NCI-H82 treated with DMSO at 0.1 percent for 48 hours (cell line): ENCODE results near the gene AP1S1.
"Not testable (repeated sequence)": the region's sequence is repeated elsewhere in the genome, so short reads cannot be mapped to it uniquely, and the experiment has no call there.

Experiments used
- DNase-seq: peaks from one replicate; lab custom pipeline; 2025; ENCODE audit not compliant: unreplicated experiment; lab: John Stamatoyannopoulos, UW

AP1S1 gene

DNA sequence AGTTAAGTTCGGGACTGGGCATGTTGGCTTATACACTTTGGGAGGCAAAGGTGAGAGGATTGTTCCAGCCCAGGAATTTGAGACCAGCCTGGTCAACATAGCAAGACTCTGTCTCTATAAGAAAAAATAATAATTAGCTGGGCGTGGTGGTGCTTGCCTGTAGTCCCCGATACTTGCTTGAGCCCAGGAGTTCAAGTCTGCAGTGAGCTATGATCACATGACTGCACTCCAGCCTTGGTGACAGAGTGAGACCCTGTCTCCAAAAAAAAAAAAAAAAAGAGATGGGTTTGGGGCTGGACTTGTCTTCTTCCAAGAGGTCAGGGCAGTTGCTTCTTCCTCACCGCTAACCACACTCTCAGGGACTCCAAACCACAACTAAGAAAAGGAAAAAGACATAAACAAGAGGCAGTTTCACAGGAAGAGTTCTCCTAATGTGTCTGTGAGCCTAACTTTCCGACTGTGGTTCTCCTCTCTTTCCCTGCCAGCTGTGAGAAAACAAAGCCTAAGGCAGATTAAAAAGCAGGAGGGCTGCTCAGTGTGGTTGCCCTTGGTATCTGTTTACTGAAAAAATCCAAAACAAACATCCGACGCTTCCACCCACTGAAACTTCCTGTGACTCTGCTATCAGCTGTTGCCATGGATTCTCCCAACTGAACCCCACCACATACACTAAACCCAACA, 29.8 kb upstream of the AP1S1 start:
- DNase-seq: no peak

DNA sequence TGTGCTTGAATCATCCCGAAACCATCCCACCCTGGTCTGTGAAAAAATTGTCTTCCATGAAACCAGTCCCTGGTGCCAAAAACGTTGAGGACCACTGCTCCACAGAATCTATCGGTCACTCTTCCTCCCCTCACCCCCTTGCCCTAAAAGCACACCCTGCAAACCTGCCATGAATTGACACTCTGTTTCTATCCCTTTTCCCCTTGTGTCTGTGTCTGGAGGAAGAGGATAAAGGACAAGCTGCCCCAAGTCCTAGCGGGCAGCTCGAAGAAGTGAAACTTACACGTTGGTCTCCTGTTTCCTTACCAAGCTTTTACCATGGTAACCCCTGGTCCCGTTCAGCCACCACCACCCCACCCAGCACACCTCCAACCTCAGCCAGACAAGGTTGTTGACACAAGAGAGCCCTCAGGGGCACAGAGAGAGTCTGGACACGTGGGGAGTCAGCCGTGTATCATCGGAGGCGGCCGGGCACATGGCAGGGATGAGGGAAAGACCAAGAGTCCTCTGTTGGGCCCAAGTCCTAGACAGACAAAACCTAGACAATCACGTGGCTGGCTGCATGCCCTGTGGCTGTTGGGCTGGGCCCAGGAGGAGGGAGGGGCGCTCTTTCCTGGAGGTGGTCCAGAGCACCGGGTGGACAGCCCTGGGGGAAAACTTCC, 28.2 kb upstream of the AP1S1 start:
- DNase-seq: no peak

DNA sequence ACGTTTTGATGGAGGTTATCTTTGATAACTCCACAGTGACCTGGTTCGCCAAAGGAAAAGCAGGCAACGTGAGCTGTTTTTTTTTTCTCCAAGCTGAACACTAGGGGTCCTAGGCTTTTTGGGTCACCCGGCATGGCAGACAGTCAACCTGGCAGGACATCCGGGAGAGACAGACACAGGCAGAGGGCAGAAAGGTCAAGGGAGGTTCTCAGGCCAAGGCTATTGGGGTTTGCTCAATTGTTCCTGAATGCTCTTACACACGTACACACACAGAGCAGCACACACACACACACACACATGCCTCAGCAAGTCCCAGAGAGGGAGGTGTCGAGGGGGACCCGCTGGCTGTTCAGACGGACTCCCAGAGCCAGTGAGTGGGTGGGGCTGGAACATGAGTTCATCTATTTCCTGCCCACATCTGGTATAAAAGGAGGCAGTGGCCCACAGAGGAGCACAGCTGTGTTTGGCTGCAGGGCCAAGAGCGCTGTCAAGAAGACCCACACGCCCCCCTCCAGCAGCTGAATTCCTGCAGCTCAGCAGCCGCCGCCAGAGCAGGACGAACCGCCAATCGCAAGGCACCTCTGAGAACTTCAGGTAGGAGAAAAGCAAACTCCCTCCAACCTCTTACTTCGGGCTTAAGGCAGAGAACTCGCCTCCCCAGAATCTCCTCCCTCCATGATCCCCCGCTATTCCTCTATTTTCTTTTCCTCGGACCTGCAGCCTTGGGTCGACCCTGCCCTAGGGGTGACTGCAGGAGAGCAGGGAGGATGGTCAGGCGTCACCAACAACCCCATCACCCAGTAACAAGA, 27.4 kb upstream of the AP1S1 start, which contains the start of gene SERPINE1:
SERPINE1 (plus strand) TSS at position 454 of the 809 bp plus-strand sequence. CDS start 1,290 bp downstream, outside the sequence.
- DNase-seq: no peak

DNA sequence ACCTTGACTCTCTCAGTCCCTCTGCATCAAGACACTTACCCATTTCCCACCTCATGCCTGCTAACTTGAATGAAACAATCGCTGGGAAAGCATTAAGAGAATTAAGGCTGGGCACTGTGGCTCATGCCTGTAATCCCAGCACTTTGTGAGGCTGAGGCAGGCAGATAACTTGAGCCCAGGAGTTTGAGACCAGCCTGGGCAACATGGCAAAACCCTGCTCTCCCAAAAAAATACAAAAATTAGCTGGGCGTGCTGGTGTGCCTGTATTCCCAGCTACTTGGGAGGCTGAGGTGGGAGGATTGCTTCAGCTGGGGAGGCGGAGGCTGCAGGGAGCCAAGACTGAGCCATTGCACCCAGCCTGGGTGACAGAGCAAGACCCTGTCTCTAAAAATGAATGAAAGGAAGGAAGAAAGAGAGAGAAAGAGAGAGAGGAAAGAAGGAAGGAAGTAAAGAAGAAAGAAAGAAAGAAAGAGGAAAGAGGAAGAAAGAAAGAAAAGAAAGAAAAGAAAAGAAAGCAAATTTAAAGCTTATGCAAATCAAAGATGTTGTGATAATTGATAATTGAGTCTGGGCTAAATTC, 26.7 kb upstream of the AP1S1 start:
- no peak for DNase-seq

DNA sequence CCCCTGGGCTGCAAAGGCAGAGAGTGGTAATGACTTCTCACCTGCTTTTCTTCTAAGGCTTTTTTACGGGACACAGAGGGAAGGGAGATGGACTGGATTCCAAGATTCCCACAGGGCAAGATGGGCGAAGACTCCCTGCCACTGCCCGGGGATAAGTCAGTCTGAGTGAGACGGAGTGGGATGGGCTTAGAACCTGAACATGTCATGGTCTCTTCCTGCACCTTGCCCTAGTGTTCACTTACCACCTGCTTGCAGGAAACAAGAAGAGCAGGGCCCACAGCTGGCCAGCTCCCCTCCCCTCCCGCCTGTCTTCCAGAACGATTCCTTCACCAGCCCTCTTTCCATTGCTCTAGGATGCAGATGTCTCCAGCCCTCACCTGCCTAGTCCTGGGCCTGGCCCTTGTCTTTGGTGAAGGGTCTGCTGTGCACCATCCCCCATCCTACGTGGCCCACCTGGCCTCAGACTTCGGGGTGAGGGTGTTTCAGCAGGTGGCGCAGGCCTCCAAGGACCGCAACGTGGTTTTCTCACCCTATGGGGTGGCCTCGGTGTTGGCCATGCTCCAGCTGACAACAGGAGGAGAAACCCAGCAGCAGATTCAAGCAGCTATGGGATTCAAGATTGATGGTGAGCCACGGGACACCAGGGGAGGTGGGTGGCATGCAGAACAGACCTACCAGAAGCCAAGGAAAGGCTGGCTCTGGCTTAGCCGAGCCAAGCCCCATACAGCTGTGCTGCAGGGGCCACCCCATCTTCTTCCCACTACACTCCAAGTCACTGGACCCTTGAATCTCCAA, 26.0 kb upstream of the AP1S1 start:
- DNase-seq: no peak

DNA sequence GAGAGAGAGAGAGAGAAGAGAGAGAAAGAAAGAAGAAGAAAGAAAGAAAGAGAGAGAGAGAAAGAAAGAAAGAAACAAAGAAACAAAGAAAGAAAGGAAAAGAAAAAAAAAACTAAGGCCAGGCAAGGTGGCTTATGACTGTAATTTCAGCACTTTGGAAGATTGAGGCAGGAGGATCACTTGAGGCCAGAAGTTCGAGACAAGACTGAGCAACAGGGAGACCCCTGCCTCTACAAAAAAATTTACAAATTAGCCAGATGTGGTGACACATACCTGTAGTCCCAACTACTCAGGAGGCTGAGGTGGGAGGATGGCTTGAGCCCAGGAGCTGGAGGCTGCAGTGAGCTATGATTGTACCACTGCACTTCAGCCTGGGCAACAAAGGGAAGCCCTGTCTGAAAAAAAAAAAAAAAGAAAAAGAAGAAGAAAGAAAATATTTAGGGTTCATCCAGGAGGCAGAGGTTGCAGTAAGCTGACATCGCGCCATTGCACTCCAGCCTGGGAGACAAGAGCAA, 24.6 kb upstream of the AP1S1 start:
- DNase-seq: no peak

DNA sequence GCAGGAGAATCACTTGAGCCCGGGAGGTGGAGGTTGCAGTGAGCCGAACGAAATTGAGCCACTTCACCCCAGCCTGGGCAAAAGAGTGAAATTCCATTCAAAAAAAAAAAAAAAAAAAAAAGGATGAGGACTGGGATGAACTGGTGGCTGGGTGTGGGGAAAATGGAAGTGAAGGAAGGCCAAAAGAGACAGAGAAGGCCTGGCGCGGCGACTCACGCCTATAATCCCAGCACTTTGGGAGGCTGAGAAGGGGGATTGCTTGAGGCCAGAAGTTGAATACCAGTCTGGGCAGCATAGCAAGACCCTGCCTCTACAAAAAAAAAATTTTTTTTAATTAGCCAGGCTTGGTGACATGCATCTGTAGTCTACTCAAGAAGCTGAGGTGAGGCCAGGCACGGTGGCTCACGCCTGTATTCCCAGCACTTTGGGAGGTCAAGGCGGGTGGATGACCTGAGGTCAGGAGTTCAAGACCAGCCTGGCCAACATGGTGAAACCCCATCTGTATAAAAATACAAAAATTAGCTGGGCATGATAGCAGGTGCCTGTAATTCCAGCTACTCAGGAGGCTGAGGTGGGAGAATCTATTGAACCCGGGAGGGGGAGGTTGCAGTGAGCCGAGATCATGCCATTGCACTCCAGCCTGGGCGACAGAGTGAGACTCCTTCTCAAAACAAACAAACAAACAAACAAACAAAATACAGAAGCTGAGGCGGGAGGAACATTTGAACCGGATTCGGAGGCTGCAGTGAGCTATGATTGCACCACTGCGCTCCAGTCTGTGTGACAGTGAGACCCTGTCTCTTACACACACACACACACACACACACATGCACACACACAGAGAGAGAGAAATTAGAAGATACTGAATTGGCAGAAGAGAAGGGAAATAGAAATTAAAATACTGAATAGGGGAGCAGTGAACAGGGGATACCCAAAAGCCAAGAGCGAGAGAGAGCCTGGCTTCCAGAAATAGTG, 21.4 kb upstream of the AP1S1 start:
- DNase-seq: not testable (repeated sequence)

DNA sequence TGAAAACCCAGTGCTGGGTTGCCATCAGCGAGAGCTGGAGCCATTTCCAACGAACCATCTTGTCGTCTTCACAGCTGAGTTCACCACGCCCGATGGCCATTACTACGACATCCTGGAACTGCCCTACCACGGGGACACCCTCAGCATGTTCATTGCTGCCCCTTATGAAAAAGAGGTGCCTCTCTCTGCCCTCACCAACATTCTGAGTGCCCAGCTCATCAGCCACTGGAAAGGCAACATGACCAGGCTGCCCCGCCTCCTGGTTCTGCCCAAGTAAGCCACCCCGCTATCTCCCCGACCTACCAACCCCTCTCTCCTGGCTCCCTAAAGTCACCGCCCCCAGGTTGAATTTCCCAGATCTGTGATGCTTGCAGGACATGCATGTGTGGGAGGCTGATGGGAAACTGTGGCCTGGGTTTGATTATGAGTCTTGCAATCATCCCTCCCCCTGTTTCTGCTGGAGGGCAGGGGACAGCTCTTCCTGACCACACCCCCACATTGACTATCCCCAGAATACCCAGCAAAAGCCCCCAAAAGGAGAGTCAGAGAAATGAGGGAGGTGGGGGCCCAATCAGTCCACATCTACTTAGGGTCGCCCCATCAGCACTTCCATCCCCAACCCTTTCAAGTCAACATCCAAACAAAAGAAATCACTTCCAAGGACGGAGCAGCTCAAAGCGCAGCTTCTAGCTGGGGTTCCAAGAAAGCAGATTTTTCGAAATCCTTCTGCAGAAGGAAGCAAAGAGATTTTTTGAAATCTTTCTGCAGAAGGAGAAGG, 20.5 kb upstream of the AP1S1 start:
- no peak for DNase-seq

DNA sequence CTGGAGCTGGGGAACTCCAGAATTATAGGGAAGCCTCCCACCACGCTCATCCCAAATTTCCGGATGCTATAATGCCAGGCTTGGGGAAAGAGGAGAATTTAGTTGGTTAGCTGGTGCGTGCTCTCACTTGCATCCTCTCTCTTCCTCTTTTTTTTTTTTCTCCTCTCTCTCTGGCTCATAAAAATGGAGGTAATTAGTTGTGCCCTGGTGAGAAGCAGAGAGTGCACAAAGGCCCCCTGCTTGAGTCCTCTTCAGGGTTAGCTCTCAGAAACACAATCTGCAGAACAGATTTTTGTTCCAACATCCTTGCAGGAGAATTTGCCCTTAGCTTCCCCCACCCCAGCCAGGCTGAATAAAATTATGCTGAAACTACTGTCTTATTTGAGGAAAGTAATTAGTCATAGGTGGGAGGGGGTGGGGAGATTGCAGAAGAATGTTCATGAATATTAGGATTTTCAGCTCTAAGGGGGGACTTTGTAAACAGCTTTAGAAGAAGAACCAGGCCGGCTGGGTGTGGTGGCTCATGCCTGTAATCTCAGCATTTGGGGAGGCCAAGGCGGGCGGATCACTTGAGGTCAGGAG, 19.8 kb upstream of the AP1S1 start:
- no peak for DNase-seq

DNA sequence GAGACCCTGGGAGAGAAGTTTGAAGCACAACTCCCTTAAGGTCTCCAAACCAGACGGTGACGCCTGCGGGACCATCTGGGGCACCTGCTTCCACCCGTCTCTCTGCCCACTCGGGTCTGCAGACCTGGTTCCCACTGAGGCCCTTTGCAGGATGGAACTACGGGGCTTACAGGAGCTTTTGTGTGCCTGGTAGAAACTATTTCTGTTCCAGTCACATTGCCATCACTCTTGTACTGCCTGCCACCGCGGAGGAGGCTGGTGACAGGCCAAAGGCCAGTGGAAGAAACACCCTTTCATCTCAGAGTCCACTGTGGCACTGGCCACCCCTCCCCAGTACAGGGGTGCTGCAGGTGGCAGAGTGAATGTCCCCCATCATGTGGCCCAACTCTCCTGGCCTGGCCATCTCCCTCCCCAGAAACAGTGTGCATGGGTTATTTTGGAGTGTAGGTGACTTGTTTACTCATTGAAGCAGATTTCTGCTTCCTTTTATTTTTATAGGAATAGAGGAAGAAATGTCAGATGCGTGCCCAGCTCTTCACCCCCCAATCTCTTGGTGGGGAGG, 16.5 kb upstream of the AP1S1 start:
- DNase-seq: no peak

DNA sequence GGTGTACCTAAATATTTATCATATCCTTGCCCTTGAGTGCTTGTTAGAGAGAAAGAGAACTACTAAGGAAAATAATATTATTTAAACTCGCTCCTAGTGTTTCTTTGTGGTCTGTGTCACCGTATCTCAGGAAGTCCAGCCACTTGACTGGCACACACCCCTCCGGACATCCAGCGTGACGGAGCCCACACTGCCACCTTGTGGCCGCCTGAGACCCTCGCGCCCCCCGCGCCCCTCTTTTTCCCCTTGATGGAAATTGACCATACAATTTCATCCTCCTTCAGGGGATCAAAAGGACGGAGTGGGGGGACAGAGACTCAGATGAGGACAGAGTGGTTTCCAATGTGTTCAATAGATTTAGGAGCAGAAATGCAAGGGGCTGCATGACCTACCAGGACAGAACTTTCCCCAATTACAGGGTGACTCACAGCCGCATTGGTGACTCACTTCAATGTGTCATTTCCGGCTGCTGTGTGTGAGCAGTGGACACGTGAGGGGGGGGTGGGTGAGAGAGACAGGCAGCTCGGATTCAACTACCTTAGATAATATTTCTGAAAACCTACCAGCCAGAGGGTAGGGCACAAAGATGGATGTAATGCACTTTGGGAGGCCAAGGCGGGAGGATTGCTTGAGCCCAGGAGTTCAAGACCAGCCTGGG, 15.9 kb upstream of the AP1S1 start:
- no peak for DNase-seq

DNA sequence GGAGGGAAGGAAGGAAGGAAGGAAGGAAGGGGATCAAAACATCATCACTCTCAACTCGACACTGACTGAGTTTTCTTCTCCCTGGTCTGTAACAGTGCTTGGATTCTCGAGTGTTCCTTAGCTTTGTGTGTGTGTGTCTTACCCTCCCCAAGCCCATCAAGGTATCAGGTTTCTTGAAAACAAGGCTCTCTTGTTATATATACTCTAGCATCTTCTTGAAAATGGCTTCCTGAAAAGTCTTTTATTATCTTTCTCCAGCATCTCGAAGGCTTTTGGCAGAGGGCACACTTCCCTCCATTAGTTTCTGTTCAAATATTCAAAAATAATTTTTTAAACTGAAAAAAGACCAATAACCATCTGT, 14.0 kb upstream of the AP1S1 start:
- DNase-seq: no peak

DNA sequence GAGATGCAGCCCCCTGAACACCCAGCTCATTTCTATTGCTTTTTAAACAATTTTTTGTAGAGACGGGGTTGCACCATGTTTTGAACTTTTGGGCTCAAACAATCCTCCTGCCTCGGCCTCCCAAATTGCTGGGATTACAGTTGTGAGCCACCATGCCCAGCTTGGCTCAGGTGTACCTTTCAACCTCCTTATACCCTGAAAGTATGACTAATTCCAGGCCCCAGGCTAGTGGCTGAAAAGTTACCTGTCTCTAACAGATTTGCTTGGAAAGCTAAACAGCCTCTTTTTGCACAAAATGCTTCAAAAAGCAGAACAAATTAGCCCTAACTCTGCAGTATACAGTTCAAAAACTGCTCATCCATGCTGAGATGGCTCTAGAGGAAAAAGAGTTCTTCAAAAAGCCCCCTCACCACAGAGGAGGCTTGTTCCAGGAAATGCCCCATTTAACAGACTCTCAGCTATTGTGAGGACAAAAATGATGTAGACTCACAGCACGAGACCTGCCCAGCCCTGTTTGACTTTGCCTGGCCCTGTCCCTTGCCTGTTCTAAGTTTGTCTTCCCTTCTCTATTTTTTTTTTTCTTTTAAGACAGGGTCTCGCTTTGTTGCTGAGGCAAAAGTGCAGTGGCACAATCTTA, 13.4 kb upstream of the AP1S1 start:
- no peak for DNase-seq

DNA sequence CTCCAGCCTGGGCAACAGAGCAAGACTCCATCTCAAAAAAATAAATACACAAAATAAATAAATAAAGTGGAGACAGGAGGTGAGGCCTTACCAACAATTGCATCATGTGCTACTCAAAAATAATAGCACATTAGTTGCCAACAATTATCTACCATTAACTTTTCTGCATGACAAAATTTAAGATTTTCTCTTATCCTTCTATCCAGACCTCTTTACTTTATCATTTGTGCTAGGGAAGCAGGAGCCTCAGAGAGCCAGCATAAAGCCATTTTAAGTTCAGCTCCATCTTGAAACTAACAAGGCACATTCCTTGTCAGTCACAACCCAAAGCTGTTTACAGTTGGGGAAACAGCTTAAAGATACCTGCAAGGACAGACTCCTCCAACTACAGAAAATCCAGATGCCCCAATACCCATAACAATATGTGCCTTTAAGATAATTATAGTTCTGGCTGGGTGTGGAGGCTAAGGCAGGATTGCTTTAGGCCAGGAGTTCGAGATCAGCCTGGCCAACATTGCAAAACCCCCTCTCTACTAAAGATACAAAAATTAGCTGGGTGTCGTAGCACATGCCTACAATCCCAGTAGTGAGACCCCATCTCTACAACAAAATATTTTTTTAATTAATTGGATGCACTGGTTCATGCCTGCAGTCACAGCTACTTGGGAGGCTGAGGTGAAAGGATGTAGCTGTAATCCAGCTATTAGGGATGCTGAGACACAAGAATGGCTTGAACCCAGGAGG, 2.2 kb upstream of the AP1S1 start:
- DNase-seq: no peak

DNA sequence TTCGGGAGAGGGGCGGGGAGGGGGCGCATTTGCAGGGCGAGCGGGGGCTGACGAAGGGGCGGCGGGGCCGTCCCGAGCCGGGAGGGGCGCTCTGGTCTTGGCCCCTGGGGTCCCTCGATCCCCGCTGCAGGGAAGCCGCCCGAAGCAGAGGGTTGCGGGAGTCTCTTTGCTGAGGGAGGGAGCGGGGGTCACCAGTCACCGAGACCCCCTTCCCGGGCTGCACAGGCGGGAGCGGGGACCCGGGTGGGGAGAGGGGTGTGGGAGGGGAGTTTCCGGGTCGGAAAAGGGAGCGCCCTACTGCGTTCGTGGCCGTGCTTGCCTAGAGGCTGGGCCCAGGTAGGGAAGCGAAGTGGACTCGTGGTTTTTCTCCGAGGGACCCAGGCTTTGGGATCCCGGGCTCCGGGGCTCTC, 422 bp downstream of the AP1S1 start:
- no peak for DNase-seq

DNA sequence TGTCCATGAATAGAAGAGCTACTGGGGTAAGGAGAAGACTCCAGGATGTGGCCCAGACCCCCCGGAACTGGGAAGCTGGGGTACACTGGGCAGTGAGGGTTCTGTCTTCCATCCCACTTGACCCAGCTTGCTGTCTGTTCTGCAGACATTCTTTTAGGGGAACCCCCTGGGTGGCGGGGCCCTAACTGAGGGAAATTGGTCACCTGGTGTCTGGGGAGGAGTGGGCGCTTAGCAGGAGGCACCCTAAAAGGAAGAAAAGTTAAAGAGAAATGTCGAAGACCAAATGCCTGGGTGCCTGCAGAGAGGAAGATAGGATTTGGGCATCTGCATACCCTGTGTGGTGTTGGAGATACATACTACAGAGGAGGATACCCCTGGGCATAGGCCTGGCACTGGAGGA, 1.0 kb downstream of the AP1S1 start:
- no peak for DNase-seq
